Erythroblast (primary cell): ENCODE data around the gene RELN.

Experiments used
- GATA1 ChIP-seq: IDR thresholded peaks from 2 replicates; pipeline ENCODE4 v1.6.1; 2011; ENCODE audit warnings: low read depth, mild to moderate bottlenecking, control low read depth, low read length, moderate library complexity
- POLR2A ChIP-seq: IDR thresholded peaks from 2 replicates; pipeline ENCODE4 v1.6.1; 2011; ENCODE audit warnings: mild to moderate bottlenecking, low read length

DNA sequence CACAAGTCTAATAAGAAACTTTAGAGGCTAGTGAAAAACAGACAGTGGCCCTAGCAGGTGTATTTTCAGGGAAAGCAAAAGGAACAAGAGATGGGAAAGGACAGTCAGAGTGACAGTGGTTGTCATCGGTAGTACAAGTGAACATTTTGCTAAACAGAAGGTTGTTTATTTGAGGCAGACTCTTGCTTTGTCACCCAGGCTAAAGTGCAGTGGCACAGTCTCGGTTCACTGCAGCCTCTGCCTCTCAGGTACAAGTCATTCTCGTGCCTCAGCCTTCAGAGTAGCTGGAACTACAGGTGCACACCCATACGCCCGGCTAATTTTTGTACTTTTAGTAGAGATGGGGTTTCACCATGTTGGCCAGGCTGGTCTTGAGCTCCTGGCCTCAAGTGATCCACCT is 195.8 kb downstream of the RELN start:
- TF ChIP-seq POLR2A, result no peak
- no peak for TF ChIP-seq GATA1
